DMS53 treated with DMSO at 0.1 percent for 48 hours (cell line): Measurements from ENCODE around the gene KIF11.
A peak's percentile ranks its signal among the peaks of the same experiment; 100 is the strongest.

ENCODE experiments used
- DNase-seq: peaks from one replicate; lab custom pipeline; 2025; ENCODE audit not compliant: unreplicated experiment; lab: John Stamatoyannopoulos, UW

Gene KIF11

GRCh38 chr10:92590623-92591549, 2.0 kb upstream of the KIF11 start:
- DNase-seq: no peak

DNA sequence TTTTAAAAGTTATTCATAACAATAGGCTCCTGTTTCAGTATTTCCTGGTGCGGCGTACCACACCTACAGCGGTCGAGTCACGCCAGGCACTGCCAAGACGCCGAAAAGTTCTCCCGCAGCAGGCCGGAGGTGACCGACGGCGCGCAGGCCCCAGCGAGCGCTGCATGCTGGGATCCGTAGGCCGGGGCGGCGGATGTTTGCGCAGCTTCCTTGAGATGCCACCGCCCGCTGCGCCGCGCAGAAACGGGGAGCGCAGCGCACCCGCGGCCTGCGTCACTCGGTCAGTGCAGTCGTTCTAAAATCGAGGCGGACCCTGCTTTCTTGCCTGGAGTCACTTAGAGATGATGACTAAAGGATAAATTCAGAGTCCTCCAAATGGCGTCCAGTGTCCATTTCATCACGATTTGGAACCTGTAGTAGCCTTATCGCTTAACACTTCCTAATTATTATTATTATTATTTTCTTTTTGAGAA, 1.3 kb upstream of the KIF11 start:
- DNase-seq: peak; percentile 88

- DNase-seq: no peak
These were observed 974 bp downstream of the KIF11 start for GRCh38 chr10:92593619-92594588.

- no peak for DNase-seq
These were observed 2.6 kb downstream of the KIF11 start for GRCh38 chr10:92595505-92595904.

DNA sequence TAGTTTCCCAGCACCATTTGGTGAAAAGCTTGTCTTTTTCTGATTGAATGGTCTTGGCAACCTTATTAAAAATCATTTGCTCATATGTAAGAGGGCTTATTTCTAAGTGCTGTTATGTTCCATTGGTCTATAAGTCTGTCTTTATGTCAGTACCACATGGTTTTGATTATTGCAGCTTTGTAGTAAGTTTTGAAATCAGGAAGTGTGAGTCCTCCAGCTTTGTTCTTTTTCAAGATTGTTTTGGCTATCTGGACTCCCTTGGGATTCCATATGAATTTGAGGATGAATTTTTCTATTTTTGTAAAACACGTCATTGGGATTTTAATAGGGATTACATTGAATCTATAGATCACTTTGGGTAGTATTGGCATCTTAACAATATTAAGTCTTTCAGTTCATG, 5.4 kb downstream of the KIF11 start:
- DNase-seq: no peak

- no peak for DNase-seq
These were observed 11.9 kb downstream of the KIF11 start for GRCh38 chr10:92604841-92605240.

GRCh38 chr10:92615515-92615914, 22.6 kb downstream of the KIF11 start:
- DNase-seq: no peak

GRCh38 chr10:92619368-92619767, 26.4 kb downstream of the KIF11 start:
- DNase-seq: no peak

DNA sequence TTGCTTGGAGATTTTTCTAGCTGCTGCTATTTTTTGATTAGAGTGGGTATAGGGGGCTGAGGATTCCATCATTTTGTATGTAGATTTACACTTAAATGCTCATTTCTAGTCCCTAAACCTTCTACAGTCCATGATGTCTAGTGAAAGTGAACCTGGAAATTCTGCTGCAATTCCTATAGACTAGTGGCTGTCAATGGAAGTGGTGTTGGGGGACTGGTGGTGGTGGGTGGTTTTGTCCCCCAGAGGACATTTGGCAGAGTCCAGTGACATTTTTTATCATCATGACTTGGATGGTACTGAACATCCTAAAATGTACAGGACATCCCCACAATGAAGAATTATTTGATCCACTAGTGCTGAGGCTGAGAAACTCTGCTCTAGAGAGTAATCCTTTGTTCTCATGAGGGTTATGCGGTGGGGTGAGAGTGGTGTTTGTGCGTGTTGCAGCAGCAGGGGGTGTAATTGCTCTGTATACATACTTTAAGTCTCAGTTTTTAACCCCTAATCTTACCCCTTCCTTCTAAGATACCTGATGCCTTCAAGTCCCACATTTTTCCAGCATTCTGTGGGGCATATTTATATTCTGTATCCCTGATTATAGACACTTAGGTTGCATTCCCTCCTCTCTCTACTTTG, 35.0 kb downstream of the KIF11 start:
- DNase-seq: no peak

DNA sequence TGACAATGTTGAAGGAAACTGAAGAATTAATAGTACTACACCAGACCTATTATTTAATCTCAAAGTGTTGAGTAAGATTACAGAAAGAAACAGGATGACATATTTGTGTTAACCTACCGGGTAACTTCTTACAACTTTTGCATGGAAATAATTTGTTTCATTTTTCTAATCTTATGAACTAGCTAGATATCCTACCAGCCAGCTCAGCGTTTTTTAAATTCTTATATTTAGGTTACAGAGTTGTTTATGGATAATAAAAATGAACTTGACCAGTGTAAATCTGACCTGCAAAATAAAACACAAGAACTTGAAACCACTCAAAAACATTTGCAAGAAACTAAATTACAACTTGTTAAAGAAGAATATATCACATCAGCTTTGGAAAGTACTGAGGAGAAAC, 37.0 kb downstream of the KIF11 start:
- DNase-seq: no peak

- DNase-seq: no peak
These were observed 45.1 kb downstream of the KIF11 start for GRCh38 chr10:92638037-92638436.

DNA sequence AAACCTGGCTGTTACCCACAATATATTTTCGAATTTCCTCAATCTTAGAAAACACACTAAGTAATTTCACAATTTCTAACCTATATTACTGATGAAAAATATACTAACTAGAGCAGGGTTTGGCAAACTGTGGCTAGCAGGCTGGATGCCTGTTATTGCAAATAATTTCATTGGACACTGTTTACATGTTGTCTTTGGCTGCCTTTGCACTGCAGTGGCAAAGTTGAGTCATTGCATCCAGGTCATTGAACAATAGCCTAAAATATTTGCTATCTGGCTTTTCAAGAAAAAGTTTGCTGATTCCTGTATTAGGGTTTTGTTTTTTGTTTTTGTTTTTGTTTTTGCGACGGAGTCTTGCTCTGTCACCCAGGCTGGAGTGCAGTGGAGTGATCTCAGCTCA, 47.2 kb downstream of the KIF11 start:
- no peak for DNase-seq

DNA sequence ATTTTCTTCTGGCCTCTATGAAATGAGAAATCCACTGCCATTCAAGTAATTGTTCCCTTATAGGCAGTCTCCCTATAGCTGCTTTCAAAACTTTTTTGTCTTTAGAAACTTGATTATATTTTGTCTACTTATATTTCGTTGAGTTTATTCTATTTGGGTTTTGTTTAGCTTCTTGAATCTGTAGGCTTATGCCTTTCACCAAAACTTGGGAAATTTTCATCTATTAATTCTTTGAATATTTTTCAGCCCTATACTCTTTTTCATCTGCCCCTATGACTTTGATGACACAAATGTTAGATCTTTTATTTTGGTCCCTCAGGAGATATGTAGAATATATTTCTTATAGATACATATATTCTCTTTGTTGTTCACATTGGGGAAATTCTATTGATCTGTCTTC, 48.6 kb downstream of the KIF11 start:
- DNase-seq: no peak

GRCh38 chr10:92644921-92645320, 52.0 kb downstream of the KIF11 start:
- DNase-seq: no peak

- DNase-seq: peak; percentile 13
These were observed 57.9 kb downstream of the KIF11 start for GRCh38 chr10:92650864-92651263.

- DNase-seq: no peak
These were observed 62.5 kb downstream of the KIF11 start for GRCh38 chr10:92655426-92655825.

- DNase-seq: no peak
These were observed 63.5 kb downstream of the KIF11 start for GRCh38 chr10:92656266-92656961.

GRCh38 chr10:92657024-92657423, 64.1 kb downstream of the KIF11 start:
- no peak for DNase-seq

- no peak for DNase-seq
These were observed 69.9 kb downstream of the KIF11 start for GRCh38 chr10:92662848-92663247.

DNA sequence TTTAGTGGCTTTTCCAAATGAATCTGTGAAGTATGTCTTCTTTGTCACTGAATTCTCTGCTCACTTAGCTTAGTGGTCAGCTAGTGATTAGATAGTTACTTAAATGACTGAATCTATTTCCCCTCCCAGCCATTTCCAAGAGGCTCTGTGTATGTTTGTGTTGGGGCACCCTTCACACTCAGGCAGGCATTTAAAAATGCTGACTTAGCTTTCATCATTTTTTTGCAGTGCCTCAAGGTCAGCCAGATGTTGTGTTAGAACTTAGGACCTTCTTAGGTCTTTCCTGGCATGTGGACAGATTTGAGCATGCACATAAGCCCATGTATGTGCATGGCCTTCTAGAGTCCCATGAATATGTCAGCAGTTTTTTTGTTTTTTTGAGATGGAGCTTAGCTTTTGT, 71.4 kb downstream of the KIF11 start:
- no peak for DNase-seq

- DNase-seq: no peak
These were observed 74.1 kb downstream of the KIF11 start for GRCh38 chr10:92667078-92667477.
